ENCODE results near the gene GMDS. TPM values are rescaled to one million over a fixed set of nuclear protein-coding genes. Genes with fewer than 3 reads are reported as not detected.

The GMDS gene
- total RNA-seq, 1 experiment from 2014 or later, result 27.6 TPM

- no peaks in the 10 kb centered on the region for H3K36me3 Mint-ChIP-seq (ENCODE audit: insufficient read depth in 1 of 3, low read depth in 3 of 3)
- Histone ChIP-seq H3K23ac (ENCODE audit: insufficient read length, low read depth, low read length) (no peak overlapping the region), H3K56ac (ENCODE audit: insufficient read length, low read depth, low read length) (no peak overlapping the region), H3K9me3 (ENCODE audit: control insufficient read depth, low read depth, low read length) (no peaks in the 10 kb centered on the region), H3K23me2 (ENCODE audit: insufficient read length, low read depth, low read length, poor library complexity, severe bottlenecking) (no peaks in the 10 kb centered on the region), H2AFZ (ENCODE audit: low read length) (no peak overlapping the region), H3K79me2 (ENCODE audit: insufficient read depth, low read length) (no peaks in the 10 kb centered on the region), H3T11ph (ENCODE audit: low read length) (no peak overlapping the region), H2BK12ac (ENCODE audit: insufficient read length, low read depth, low read length) (no peak overlapping the region), H4K91ac (ENCODE audit: insufficient read length, low read depth, low read length) (no peak overlapping the region), H3K9ac (ENCODE audit: extremely low read depth, insufficient read length, low read length) (no peak overlapping the region), H2BK5ac (ENCODE audit: insufficient read length, low read length) (no peak overlapping the region), H3K4ac (ENCODE audit: low read depth, low read length) (no peak overlapping the region), H4K5ac (ENCODE audit: insufficient read length, low read depth, low read length) (no peak overlapping the region), H4K20me1 (ENCODE audit: control insufficient read depth, insufficient read depth, insufficient read length) (no peaks in the 10 kb centered on the region), H2BK120ac (ENCODE audit: low read depth, low read length, poor library complexity, severe bottlenecking) (no peak overlapping the region), H4K8ac (replicated peaks; ENCODE audit: insufficient read length, low read depth, low read length) (no peak overlapping the region), H3K27ac (ENCODE audit: insufficient read length, low read depth, low read length) (no peak overlapping the region), H3K4me2 (ENCODE audit: insufficient read depth, insufficient read length, low read length) (no peak overlapping the region), H2BK15ac (ENCODE audit: low read depth, low read length) (no peak overlapping the region), H3K4me1 (ENCODE audit: insufficient read depth, low read length) (no peaks in the 10 kb centered on the region), H3K18ac (ENCODE audit: insufficient read length, low read depth, low read length) (no peak overlapping the region), H3K79me1 (ENCODE audit: insufficient read depth, low read depth, low read length, poor library complexity, severe bottlenecking) (no peaks in the 10 kb centered on the region), H3K27me3 (ENCODE audit: insufficient read depth, low read length) (no peaks in the 10 kb centered on the region), H2AK5ac (ENCODE audit: insufficient read length, low read length) (no peak overlapping the region), H3K14ac (ENCODE audit: insufficient read depth, low read length) (no peak overlapping the region), H2BK20ac (ENCODE audit: low read depth, low read length, poor library complexity, severe bottlenecking) (no peak overlapping the region)
- no peak overlapping the region for H3K4me3 Mint-ChIP-seq
- H3K27me3 Mint-ChIP-seq (ENCODE audit: low read depth), result peaks cover 35% of the 10 kb centered on the region
- H3K27ac Mint-ChIP-seq, result no peak overlapping the region
- no peak for TF ChIP-seq CTCF (conservative IDR thresholded peaks at IDR 0.05)
- WGBS (ENCODE audit: extremely low coverage, insufficient read length, low lambda C conversion rate), result no CpG with 5 or more reads among the region's 22 CpGs
- H3K4me1 Mint-ChIP-seq, result peaks cover 13 to 19% of the 10 kb centered on the region in 2 experiments
- DNase-seq, result no peak
- no peaks in the 10 kb centered on the region for H3K9me3 Mint-ChIP-seq
These were observed 651.5 kb downstream of the GMDS start for GRCh38 chr6:1593958-1594314.
